T-helper 9 cell (primary cell): ENCODE data around the gene S100A8.

Experiments
- DNase-seq: peaks from one replicate; pipeline ENCODE4 v3.0.0-alpha.2; 2020

The S100A8 gene

GRCh38 chr1:153345187-153346076, 45.4 kb downstream of the S100A8 start:
- DNase-seq: no peak

GRCh38 chr1:153344718-153345025, 46.2 kb downstream of the S100A8 start:
- DNase-seq: no peak

GRCh38 chr1:153343811-153344717, 46.8 kb downstream of the S100A8 start:
- DNase-seq: no peak

- no peak for DNase-seq
These were observed 47.7 kb downstream of the S100A8 start for GRCh38 chr1:153343040-153343681.

- DNase-seq: no peak
These were observed 48.7 kb downstream of the S100A8 start for GRCh38 chr1:153342178-153342577.

GRCh38 chr1:153341431-153341934, 49.4 kb downstream of the S100A8 start:
- no peak for DNase-seq

GRCh38 chr1:153340356-153340755, 50.5 kb downstream of the S100A8 start:
- no peak for DNase-seq
